PC-3 (cell line): ENCODE measurements around the gene HTR2A.

Source experiments
- EZH2phosphoT487 ChIP-seq: fragments of 300-600 bp; sonication (generic); IDR thresholded peaks from 2 replicates; pipeline ENCODE4 v1.6.1; 2018; ENCODE audit warnings: mild to moderate bottlenecking, antibody characterized with exemption, low read length, borderline replicate concordance
- TF ChIP-seq, protein P1 (sequence below): fragments of 300-600 bp; sonication (generic); conservative IDR thresholded peaks from 2 replicates; pipeline ENCODE4 v1.5.1; 2017; ENCODE audit warnings: antibody characterized with exemption, low read depth, mild to moderate bottlenecking, low read length

DNA sequence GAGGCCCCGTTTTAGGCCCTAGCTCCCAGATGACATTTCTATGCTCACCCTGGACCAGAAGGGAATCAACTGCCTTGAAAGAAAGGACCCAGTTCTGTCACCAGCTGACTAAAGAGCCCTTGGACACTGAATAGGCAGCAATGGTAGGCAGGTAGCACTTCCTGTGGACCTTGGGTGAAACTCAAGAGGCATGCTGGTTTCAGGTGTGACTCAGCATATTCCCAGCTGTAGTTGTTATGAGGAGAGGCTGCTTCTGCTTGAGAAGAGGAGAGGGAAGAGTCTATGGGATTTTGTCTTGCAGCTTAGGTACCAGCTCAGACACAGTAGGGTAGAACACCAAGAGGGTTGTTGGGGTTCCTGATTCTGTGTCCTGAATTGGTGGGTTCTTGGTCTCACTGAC, 37.9 kb upstream of the HTR2A start:
- TF ChIP-seq, protein P1, sequence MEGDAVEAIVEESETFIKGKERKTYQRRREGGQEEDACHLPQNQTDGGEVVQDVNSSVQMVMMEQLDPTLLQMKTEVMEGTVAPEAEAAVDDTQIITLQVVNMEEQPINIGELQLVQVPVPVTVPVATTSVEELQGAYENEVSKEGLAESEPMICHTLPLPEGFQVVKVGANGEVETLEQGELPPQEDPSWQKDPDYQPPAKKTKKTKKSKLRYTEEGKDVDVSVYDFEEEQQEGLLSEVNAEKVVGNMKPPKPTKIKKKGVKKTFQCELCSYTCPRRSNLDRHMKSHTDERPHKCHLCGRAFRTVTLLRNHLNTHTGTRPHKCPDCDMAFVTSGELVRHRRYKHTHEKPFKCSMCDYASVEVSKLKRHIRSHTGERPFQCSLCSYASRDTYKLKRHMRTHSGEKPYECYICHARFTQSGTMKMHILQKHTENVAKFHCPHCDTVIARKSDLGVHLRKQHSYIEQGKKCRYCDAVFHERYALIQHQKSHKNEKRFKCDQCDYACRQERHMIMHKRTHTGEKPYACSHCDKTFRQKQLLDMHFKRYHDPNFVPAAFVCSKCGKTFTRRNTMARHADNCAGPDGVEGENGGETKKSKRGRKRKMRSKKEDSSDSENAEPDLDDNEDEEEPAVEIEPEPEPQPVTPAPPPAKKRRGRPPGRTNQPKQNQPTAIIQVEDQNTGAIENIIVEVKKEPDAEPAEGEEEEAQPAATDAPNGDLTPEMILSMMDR: no peak
- TF ChIP-seq EZH2phosphoT487: no peak
